Activated T-cell treated with anti-CD3 and anti-CD28 coated beads for 24 hours (primary cell): Measurements from ENCODE around the gene EMC1.
A peak's percentile ranks its signal among the peaks of the same experiment; 100 is the strongest.
"Not testable (repeated sequence)": the region's sequence is repeated elsewhere in the genome, so short reads cannot be mapped to it uniquely, and the experiment has no call there.

ENCODE experiments used
- DNase-seq: peaks from one replicate; pipeline ENCODE4 v3.0.0-alpha.2; 2020; ENCODE audit warnings: low read depth

The EMC1 gene

GRCh38 chr1:19251305-19252196, at the start of gene EMC1, which contains the start of gene MRTO4:
TSS of gene EMC1 (minus strand) at chr1:19251524. CDS start at chr1:19251509, 15 bp downstream.
TSS of gene MRTO4 (plus strand) at chr1:19251805. CDS start at chr1:19251836, 31 bp downstream.
- peak; percentile 88 for DNase-seq

- DNase-seq: no peak
Observed at GRCh38 chr1:19300211-19300610, 48.9 kb upstream of the EMC1 start.

- no peak for DNase-seq
Observed at GRCh38 chr1:19294638-19295037, 43.3 kb upstream of the EMC1 start.

- DNase-seq: no peak
Observed at GRCh38 chr1:19289244-19289643, 37.9 kb upstream of the EMC1 start.

GRCh38 chr1:19288324-19289241, 37.3 kb upstream of the EMC1 start, which contains the start of gene AKR7A3:
TSS of gene AKR7A3 (minus strand) at chr1:19288770. CDS start at chr1:19288709, 61 bp downstream.
- peak; percentile 49 for DNase-seq

GRCh38 chr1:19287436-19288185, 36.3 kb upstream of the EMC1 start:
- DNase-seq: no peak

GRCh38 chr1:19285807-19286206, 34.5 kb upstream of the EMC1 start:
- not testable (repeated sequence) for DNase-seq

- DNase-seq: not testable (repeated sequence)
Observed at GRCh38 chr1:19285366-19285765, 34.0 kb upstream of the EMC1 start.

- DNase-seq: no peak
Observed at GRCh38 chr1:19284881-19285280, 33.6 kb upstream of the EMC1 start.

GRCh38 chr1:19283891-19284290, 32.6 kb upstream of the EMC1 start:
- DNase-seq: no peak

GRCh38 chr1:19274636-19275035, 23.3 kb upstream of the EMC1 start:
- DNase-seq: no peak

- DNase-seq: not testable (repeated sequence)
Observed at GRCh38 chr1:19273844-19274531, 22.7 kb upstream of the EMC1 start.

- no peak for DNase-seq
Observed at GRCh38 chr1:19273106-19273843, 22.0 kb upstream of the EMC1 start.

- DNase-seq: no peak
Observed at GRCh38 chr1:19272064-19272463, 20.7 kb upstream of the EMC1 start.

GRCh38 chr1:19270343-19270730, 19.0 kb upstream of the EMC1 start:
- DNase-seq: not testable (repeated sequence)

GRCh38 chr1:19269427-19270342, 18.4 kb upstream of the EMC1 start:
- not testable (repeated sequence) for DNase-seq

GRCh38 chr1:19268445-19268844, 17.1 kb upstream of the EMC1 start:
- no peak for DNase-seq

- no peak for DNase-seq
Observed at GRCh38 chr1:19262744-19263143, 11.4 kb upstream of the EMC1 start.

GRCh38 chr1:19262047-19262446, 10.7 kb upstream of the EMC1 start:
- no peak for DNase-seq
